GM12878 (cell line): ENCODE results near the gene LILRB4.
"Not testable (repeated sequence)": the region's sequence is repeated elsewhere in the genome, so short reads cannot be mapped to it uniquely, and the experiment has no call there.

Experiments used
- CHD2 ChIP-seq: IDR thresholded peaks from 2 replicates; pipeline ENCODE4 v1.6.1; 2011; ENCODE audit warnings: low read depth, low read length, improper control_type of control experiment, borderline replicate concordance
- EZH2 ChIP-seq: IDR thresholded peaks from 2 replicates; pipeline ENCODE4 v1.6.1; 2012; ENCODE audit warnings: low read depth, mild to moderate bottlenecking, control low read depth, inconsistent platforms, low read length, borderline replicate concordance; ENCODE audit not compliant: control insufficient read depth
- IRF4 ChIP-seq: IDR thresholded peaks from 2 replicates; pipeline ENCODE4 v1.6.1; 2011; ENCODE audit warnings: low read depth, low read length
- NFXL1 ChIP-seq: fragments of 450-650 bp; IDR thresholded peaks from 2 replicates; pipeline ENCODE4 v1.6.1; 2017; ENCODE audit warnings: antibody characterized with exemption, mild to moderate bottlenecking, borderline replicate concordance
- POLR2A ChIP-seq: IDR thresholded peaks from 2 replicates; pipeline ENCODE4 v1.6.1; 2011; ENCODE audit warnings: low read depth, mild to moderate bottlenecking, low read length
- POLR2AphosphoS5 ChIP-seq: IDR thresholded peaks from 2 replicates; pipeline ENCODE4 v1.6.1; 2011; ENCODE audit warnings: mild to moderate bottlenecking, low read length, inconsistent platforms
- RAD21 ChIP-seq: IDR thresholded peaks from 2 replicates; pipeline ENCODE4 v1.6.1; 2011; ENCODE audit warnings: mild to moderate bottlenecking, low read depth, low read length, moderate library complexity; ENCODE audit not compliant: insufficient read depth
- RAD51 ChIP-seq: fragments of 450-650 bp; IDR thresholded peaks from 2 replicates; pipeline ENCODE4 v1.6.1; 2016; ENCODE audit warnings: moderate library complexity, mild to moderate bottlenecking, inconsistent platforms
- SIN3A ChIP-seq: IDR thresholded peaks from 2 replicates; pipeline ENCODE4 v1.6.1; 2012; ENCODE audit warnings: low read depth, low read length, improper control_type of control experiment
- ZBED1 ChIP-seq: IDR thresholded peaks from 2 replicates; pipeline ENCODE4 v1.6.1; 2016; ENCODE audit warnings: borderline replicate concordance
- ZNF207 ChIP-seq: fragments of 450-650 bp; IDR thresholded peaks from 2 replicates; pipeline ENCODE4 v1.6.1; 2014; ENCODE audit warnings: antibody characterized with exemption, mild to moderate bottlenecking, borderline replicate concordance
- ZSCAN29 ChIP-seq: fragments of 450-650 bp; IDR thresholded peaks from 2 replicates; pipeline ENCODE4 v1.6.1; 2017; ENCODE audit warnings: mild to moderate bottlenecking, moderate library complexity
- TF ChIP-seq, protein P1 (sequence below), 3 experiments: IDR thresholded peaks in 2 of 3; conservative IDR thresholded peaks in 1 of 3; 2 replicates each; pipeline ENCODE4 v1.5.1; 2011; ENCODE audit warnings: low read depth in 3 of 3, low read length in 3 of 3, mild to moderate bottlenecking in 3 of 3, control low read depth in 2 of 3, moderate library complexity in 2 of 3, inconsistent platforms in 1 of 3, mixed read lengths in 1 of 3; ENCODE audit not compliant: control insufficient read depth in 2 of 3, insufficient read depth in 1 of 3; ENCODE audit errors: extremely low read depth in 1 of 3
- TF ChIP-seq, protein P2 (sequence below): IDR thresholded peaks from 2 replicates; pipeline ENCODE4 v1.6.1; 2012; ENCODE audit warnings: mild to moderate bottlenecking, low read depth, low read length

DNA sequence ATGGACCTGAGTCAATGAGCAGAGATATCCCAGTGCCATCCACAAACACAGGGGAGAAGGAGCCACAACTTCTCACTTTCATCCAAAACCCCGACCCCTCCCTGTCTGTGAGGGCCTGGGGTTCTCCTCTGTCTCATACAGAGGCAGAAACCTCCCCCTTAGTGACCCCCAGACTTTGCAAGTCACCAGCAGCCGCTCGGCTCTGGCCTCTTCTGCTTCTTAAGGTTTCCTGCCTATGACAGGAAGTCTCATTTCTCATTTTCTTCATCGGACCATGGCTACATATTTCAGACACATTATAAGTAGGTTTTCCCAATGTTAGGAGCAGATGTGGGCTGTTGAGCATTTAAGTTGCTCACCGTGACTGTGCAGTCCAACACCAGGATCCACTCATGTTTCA lies 19.8 kb upstream of the LILRB4 start:
- TF ChIP-seq, protein P1, sequence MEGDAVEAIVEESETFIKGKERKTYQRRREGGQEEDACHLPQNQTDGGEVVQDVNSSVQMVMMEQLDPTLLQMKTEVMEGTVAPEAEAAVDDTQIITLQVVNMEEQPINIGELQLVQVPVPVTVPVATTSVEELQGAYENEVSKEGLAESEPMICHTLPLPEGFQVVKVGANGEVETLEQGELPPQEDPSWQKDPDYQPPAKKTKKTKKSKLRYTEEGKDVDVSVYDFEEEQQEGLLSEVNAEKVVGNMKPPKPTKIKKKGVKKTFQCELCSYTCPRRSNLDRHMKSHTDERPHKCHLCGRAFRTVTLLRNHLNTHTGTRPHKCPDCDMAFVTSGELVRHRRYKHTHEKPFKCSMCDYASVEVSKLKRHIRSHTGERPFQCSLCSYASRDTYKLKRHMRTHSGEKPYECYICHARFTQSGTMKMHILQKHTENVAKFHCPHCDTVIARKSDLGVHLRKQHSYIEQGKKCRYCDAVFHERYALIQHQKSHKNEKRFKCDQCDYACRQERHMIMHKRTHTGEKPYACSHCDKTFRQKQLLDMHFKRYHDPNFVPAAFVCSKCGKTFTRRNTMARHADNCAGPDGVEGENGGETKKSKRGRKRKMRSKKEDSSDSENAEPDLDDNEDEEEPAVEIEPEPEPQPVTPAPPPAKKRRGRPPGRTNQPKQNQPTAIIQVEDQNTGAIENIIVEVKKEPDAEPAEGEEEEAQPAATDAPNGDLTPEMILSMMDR (IDR thresholded peaks at IDR 0.05 in 2 of 3, conservative IDR thresholded peaks at IDR 0.05 in 1 of 3; ENCODE audit: control insufficient read depth in 2 of 3, extremely low read depth in 1 of 3, insufficient read depth in 1 of 3, low read depth in 3 of 3, low read length in 3 of 3): not testable (repeated sequence)
- not testable (repeated sequence) for TF ChIP-seq EZH2, SIN3A, RAD21, CHD2, ZBED1, ZSCAN29, IRF4, RAD51, POLR2A, POLR2AphosphoS5, ZNF207, NFXL1
- TF ChIP-seq, protein P2, sequence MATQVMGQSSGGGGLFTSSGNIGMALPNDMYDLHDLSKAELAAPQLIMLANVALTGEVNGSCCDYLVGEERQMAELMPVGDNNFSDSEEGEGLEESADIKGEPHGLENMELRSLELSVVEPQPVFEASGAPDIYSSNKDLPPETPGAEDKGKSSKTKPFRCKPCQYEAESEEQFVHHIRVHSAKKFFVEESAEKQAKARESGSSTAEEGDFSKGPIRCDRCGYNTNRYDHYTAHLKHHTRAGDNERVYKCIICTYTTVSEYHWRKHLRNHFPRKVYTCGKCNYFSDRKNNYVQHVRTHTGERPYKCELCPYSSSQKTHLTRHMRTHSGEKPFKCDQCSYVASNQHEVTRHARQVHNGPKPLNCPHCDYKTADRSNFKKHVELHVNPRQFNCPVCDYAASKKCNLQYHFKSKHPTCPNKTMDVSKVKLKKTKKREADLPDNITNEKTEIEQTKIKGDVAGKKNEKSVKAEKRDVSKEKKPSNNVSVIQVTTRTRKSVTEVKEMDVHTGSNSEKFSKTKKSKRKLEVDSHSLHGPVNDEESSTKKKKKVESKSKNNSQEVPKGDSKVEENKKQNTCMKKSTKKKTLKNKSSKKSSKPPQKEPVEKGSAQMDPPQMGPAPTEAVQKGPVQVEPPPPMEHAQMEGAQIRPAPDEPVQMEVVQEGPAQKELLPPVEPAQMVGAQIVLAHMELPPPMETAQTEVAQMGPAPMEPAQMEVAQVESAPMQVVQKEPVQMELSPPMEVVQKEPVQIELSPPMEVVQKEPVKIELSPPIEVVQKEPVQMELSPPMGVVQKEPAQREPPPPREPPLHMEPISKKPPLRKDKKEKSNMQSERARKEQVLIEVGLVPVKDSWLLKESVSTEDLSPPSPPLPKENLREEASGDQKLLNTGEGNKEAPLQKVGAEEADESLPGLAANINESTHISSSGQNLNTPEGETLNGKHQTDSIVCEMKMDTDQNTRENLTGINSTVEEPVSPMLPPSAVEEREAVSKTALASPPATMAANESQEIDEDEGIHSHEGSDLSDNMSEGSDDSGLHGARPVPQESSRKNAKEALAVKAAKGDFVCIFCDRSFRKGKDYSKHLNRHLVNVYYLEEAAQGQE: not testable (repeated sequence)
